Astrocyte (in vitro differentiated cells and primary cell): ENCODE measurements around the gene DISC1. TPM values are rescaled to one million over a fixed set of nuclear protein-coding genes. Genes with fewer than 3 reads are reported as not detected.

Experiments used
- DNase-seq: peaks from one replicate; pipeline ENCODE4 v3.0.0-alpha.2; 2010; ENCODE audit warnings: low read depth
- FAIRE-seq: peaks from 2 replicates; lab custom pipeline; 2011; peaks lifted over from hg19 to GRCh38; lab: Jason Lieb, UNC
- H2AFZ ChIP-seq: 2 replicates; pipeline ENCODE4 v1.6.0; 2012; ENCODE audit warnings: low read depth, low read length, inconsistent platforms
- H3K27ac ChIP-seq: 2 replicates; pipeline ENCODE4 v1.5.1; 2011; ENCODE audit warnings: low read depth, low read length, inconsistent platforms
- H3K27me3 ChIP-seq: 2 replicates; pipeline ENCODE4 v1.6.0; 2011; ENCODE audit warnings: low read length, inconsistent platforms; ENCODE audit not compliant: insufficient read depth
- H3K36me3 ChIP-seq: 2 replicates; pipeline ENCODE4 v1.5.1; 2011; ENCODE audit warnings: low read length, inconsistent platforms; ENCODE audit not compliant: insufficient read depth
- H3K4me1 ChIP-seq: 2 replicates; pipeline ENCODE4 v1.5.1; 2011; ENCODE audit warnings: low read length, inconsistent platforms; ENCODE audit not compliant: insufficient read depth
- H3K4me2 ChIP-seq: 2 replicates; pipeline ENCODE4 v1.6.0; 2012; ENCODE audit warnings: low read length, inconsistent platforms
- H3K4me3 ChIP-seq: 2 replicates; pipeline ENCODE4 v1.5.1; 2011; ENCODE audit warnings: low read depth, mild to moderate bottlenecking, low read length, inconsistent platforms; ENCODE audit not compliant: insufficient read depth
- H3K79me2 ChIP-seq: 2 replicates; pipeline ENCODE4 v1.6.0; 2012; ENCODE audit warnings: mild to moderate bottlenecking, low read length, inconsistent platforms; ENCODE audit not compliant: insufficient read depth
- H3K9ac ChIP-seq: 2 replicates; pipeline ENCODE4 v1.6.0; 2012; ENCODE audit warnings: mild to moderate bottlenecking, low read length, inconsistent platforms
- H3K9me3 ChIP-seq: 2 replicates; pipeline ENCODE4 v1.5.1; 2012; ENCODE audit warnings: low read depth, mild to moderate bottlenecking, low read length, inconsistent platforms; ENCODE audit not compliant: insufficient read depth
- H4K20me1 ChIP-seq: 2 replicates; pipeline ENCODE4 v1.6.0; 2012; ENCODE audit warnings: low read length, inconsistent platforms; ENCODE audit not compliant: insufficient read depth
- H3K27ac Mint-ChIP-seq: one replicate; pipeline ENCODE4 v1.8.0; 2021; ENCODE audit warnings: mild to moderate bottlenecking, mixed read lengths; ENCODE audit not compliant: unreplicated experiment
- H3K27me3 Mint-ChIP-seq: one replicate; pipeline ENCODE4 v1.8.0; 2021; ENCODE audit warnings: low read depth, mixed read lengths; ENCODE audit not compliant: unreplicated experiment
- H3K36me3 Mint-ChIP-seq: one replicate; pipeline ENCODE4 v1.8.0; 2021; ENCODE audit warnings: low read depth, mixed read lengths; ENCODE audit not compliant: unreplicated experiment
- H3K4me1 Mint-ChIP-seq: one replicate; pipeline ENCODE4 v1.8.0; 2021; ENCODE audit warnings: low read depth, mixed read lengths; ENCODE audit not compliant: unreplicated experiment
- H3K4me3 Mint-ChIP-seq: one replicate; pipeline ENCODE4 v1.8.0; 2021; ENCODE audit warnings: mild to moderate bottlenecking, moderate library complexity, mixed read lengths; ENCODE audit not compliant: unreplicated experiment
- H3K9me3 Mint-ChIP-seq: one replicate; pipeline ENCODE4 v1.8.0; 2021; ENCODE audit warnings: mild to moderate bottlenecking, mixed read lengths; ENCODE audit not compliant: unreplicated experiment
- EZH2 ChIP-seq: IDR thresholded peaks from 2 replicates; pipeline ENCODE4 v1.6.1; 2012; ENCODE audit warnings: mild to moderate bottlenecking, low read length, inconsistent platforms; ENCODE audit not compliant: insufficient read depth
- total RNA-seq: library from RNA; stranded (reverse); gene quantifications from 2 replicates; pipeline ENCODE4 v1.2.1, GENCODE V29; 2021
- TF ChIP-seq, protein P1 (sequence below): IDR thresholded peaks from 2 replicates; pipeline ENCODE4 v1.5.1; 2011; ENCODE audit warnings: low read depth, mild to moderate bottlenecking, inconsistent platforms, low read length, moderate library complexity; ENCODE audit not compliant: insufficient read depth

Gene DISC1
- total RNA-seq, 1 donor from 2014 or later, result 9.1 TPM

GRCh38 chr1:231690059-231690458, 63.5 kb downstream of the DISC1 start:
- TF ChIP-seq, protein P1, sequence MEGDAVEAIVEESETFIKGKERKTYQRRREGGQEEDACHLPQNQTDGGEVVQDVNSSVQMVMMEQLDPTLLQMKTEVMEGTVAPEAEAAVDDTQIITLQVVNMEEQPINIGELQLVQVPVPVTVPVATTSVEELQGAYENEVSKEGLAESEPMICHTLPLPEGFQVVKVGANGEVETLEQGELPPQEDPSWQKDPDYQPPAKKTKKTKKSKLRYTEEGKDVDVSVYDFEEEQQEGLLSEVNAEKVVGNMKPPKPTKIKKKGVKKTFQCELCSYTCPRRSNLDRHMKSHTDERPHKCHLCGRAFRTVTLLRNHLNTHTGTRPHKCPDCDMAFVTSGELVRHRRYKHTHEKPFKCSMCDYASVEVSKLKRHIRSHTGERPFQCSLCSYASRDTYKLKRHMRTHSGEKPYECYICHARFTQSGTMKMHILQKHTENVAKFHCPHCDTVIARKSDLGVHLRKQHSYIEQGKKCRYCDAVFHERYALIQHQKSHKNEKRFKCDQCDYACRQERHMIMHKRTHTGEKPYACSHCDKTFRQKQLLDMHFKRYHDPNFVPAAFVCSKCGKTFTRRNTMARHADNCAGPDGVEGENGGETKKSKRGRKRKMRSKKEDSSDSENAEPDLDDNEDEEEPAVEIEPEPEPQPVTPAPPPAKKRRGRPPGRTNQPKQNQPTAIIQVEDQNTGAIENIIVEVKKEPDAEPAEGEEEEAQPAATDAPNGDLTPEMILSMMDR, result no peak
- TF ChIP-seq EZH2, result no peak
- peaks cover 10% of the 10 kb centered on the region for H4K20me1 ChIP-seq
- Mint-ChIP-seq H3K36me3 (peaks cover 3% of the 10 kb centered on the region), H3K9me3 (peaks cover 7% of the 10 kb centered on the region), H3K27me3 (no peaks in the 10 kb centered on the region), H3K27ac (no peak overlapping the region), H3K4me1 (peaks cover 11% of the 10 kb centered on the region), H3K4me3 (no peak overlapping the region)
- H3K36me3 ChIP-seq, result no peaks in the 10 kb centered on the region
- FAIRE-seq (no peak), DNase-seq (no peak)
- H3K4me1 ChIP-seq, result no peaks in the 10 kb centered on the region
- no peaks in the 10 kb centered on the region for H3K9me3 ChIP-seq
- no peaks in the 10 kb centered on the region for H3K27me3 ChIP-seq
- no peak overlapping the region for H3K4me2 ChIP-seq
- H2AFZ ChIP-seq, result no peak overlapping the region
- H3K27ac ChIP-seq, result no peak overlapping the region
- H3K9ac ChIP-seq, result no peak overlapping the region
- no peak overlapping the region for H3K4me3 ChIP-seq
- no peaks in the 10 kb centered on the region for H3K79me2 ChIP-seq

- FAIRE-seq (no peak), DNase-seq (peak; percentile 41)
- no peaks in the 10 kb centered on the region for H3K27me3 ChIP-seq
- no peaks in the 10 kb centered on the region for H3K27me3 Mint-ChIP-seq
- no peak overlapping the region for H2AFZ ChIP-seq
- no peak overlapping the region for H3K27ac Mint-ChIP-seq
- TF ChIP-seq, protein P1, result peak; percentile 55
- no peak for TF ChIP-seq EZH2
- no peaks in the 10 kb centered on the region for H3K9me3 ChIP-seq
- H3K79me2 ChIP-seq, result no peaks in the 10 kb centered on the region
- H3K4me1 ChIP-seq, result no peaks in the 10 kb centered on the region
- peaks cover 8% of the 10 kb centered on the region for H3K9me3 Mint-ChIP-seq
- H3K36me3 Mint-ChIP-seq, result peaks cover 3% of the 10 kb centered on the region
- H4K20me1 ChIP-seq, result peaks cover 14% of the 10 kb centered on the region
- no peaks in the 10 kb centered on the region for H3K36me3 ChIP-seq
- H3K9ac ChIP-seq, result no peak overlapping the region
- no peak overlapping the region for H3K4me2 ChIP-seq
- no peak overlapping the region for H3K4me3 ChIP-seq
- no peak overlapping the region for H3K4me3 Mint-ChIP-seq
- H3K4me1 Mint-ChIP-seq, result peaks cover 19% of the 10 kb centered on the region
- no peak overlapping the region for H3K27ac ChIP-seq
Measured at GRCh38 chr1:231691618-231692259, 65.1 kb downstream of the DISC1 start.

GRCh38 chr1:231693361-231694074, 66.9 kb downstream of the DISC1 start:
- Histone ChIP-seq H3K4me2 (no peak overlapping the region), H3K9me3 (no peaks in the 10 kb centered on the region), H3K9ac (no peak overlapping the region), H3K4me1 (no peaks in the 10 kb centered on the region), H2AFZ (no peak overlapping the region), H3K79me2 (no peaks in the 10 kb centered on the region), H3K27ac (no peak overlapping the region), H3K36me3 (no peaks in the 10 kb centered on the region), H4K20me1 (peaks cover 14% of the 10 kb centered on the region), H3K4me3 (no peak overlapping the region), H3K27me3 (no peaks in the 10 kb centered on the region)
- Mint-ChIP-seq H3K27me3 (no peaks in the 10 kb centered on the region), H3K9me3 (peaks cover 6% of the 10 kb centered on the region), H3K4me3 (no peak overlapping the region), H3K4me1 (peaks cover 19% of the 10 kb centered on the region), H3K27ac (no peak overlapping the region), H3K36me3 (peaks cover 3% of the 10 kb centered on the region)
- FAIRE-seq, result no peak
- DNase-seq, result no peak
- TF ChIP-seq, protein P1, result no peak
- TF ChIP-seq EZH2, result no peak
